GM23338 (cell line): Measurements from ENCODE around the gene TMCO1.

Source experiments
- CREB1 ChIP-seq: fragments of 250-450 bp; sonication (Bioruptor Pico); IDR thresholded peaks from 2 replicates; pipeline ENCODE4 v1.5.0; 2020; ENCODE audit warnings: low read depth, mild to moderate bottlenecking, moderate library complexity
- EZH2 ChIP-seq: fragments of 200-600 bp; sonication (generic); IDR thresholded peaks from one replicate; pipeline ENCODE4 v1.8.0; 2017; ENCODE audit warnings: antibody characterized with exemption, mild to moderate bottlenecking, low read depth; ENCODE audit not compliant: unreplicated experiment
- EZH2phosphoT487 ChIP-seq: fragments of 200-600 bp; sonication (generic); IDR thresholded peaks from one replicate; pipeline ENCODE4 v1.8.1; 2018; ENCODE audit warnings: antibody characterized with exemption; ENCODE audit not compliant: unreplicated experiment
- JUNB ChIP-seq: IDR thresholded peaks from one replicate; pipeline ENCODE4 v1.6.1; 2016; ENCODE audit warnings: antibody characterized with exemption; ENCODE audit not compliant: unreplicated experiment
- NANOG ChIP-seq: IDR thresholded peaks from 2 replicates; pipeline ENCODE4 v1.6.1; 2016; ENCODE audit warnings: antibody characterized with exemption, borderline replicate concordance
- POLR2AphosphoS5 ChIP-seq: IDR thresholded peaks from 2 replicates; pipeline ENCODE4 v1.6.1; 2016; ENCODE audit warnings: antibody characterized with exemption, low read depth
- REST ChIP-seq: IDR thresholded peaks from one replicate; pipeline ENCODE4 v1.6.1; 2018; ENCODE audit warnings: antibody characterized with exemption; ENCODE audit not compliant: unreplicated experiment
- STAT1 ChIP-seq: IDR thresholded peaks from one replicate; pipeline ENCODE4 v1.6.1; 2016; ENCODE audit warnings: antibody characterized with exemption; ENCODE audit not compliant: unreplicated experiment
- ZNF114 ChIP-seq: fragments of 250-450 bp; sonication (Bioruptor Pico); IDR thresholded peaks from 2 replicates; pipeline ENCODE4 v1.5.0; 2020; ENCODE audit warnings: mild to moderate bottlenecking, moderate library complexity
- ZNF331 ChIP-seq: fragments of 250-450 bp; sonication (Bioruptor Pico); IDR thresholded peaks from 2 replicates; pipeline ENCODE4 v1.5.0; 2020; ENCODE audit warnings: low read depth, mild to moderate bottlenecking, moderate library complexity
- ZNF462 ChIP-seq: fragments of 250-450 bp; sonication (Bioruptor Pico); IDR thresholded peaks from 2 replicates; pipeline ENCODE4 v1.5.0; 2020; ENCODE audit warnings: mild to moderate bottlenecking, moderate library complexity
- TF ChIP-seq, protein P1 (sequence below), 2 experiments: fragments of 200-600 bp in 1 of 2; sonication (generic) in 1 of 2; conservative IDR thresholded peaks; 2 replicates each; pipeline versions ENCODE4 v1.5.1 to v1.6.1; 2016 to 2017; ENCODE audit warnings: antibody characterized with exemption in 2 of 2, low read depth in 2 of 2, mild to moderate bottlenecking in 2 of 2, moderate library complexity in 1 of 2
- TF ChIP-seq, protein P2 (sequence below): IDR thresholded peaks from 2 replicates; pipeline ENCODE4 v1.6.1; 2016; ENCODE audit warnings: antibody characterized with exemption

DNA sequence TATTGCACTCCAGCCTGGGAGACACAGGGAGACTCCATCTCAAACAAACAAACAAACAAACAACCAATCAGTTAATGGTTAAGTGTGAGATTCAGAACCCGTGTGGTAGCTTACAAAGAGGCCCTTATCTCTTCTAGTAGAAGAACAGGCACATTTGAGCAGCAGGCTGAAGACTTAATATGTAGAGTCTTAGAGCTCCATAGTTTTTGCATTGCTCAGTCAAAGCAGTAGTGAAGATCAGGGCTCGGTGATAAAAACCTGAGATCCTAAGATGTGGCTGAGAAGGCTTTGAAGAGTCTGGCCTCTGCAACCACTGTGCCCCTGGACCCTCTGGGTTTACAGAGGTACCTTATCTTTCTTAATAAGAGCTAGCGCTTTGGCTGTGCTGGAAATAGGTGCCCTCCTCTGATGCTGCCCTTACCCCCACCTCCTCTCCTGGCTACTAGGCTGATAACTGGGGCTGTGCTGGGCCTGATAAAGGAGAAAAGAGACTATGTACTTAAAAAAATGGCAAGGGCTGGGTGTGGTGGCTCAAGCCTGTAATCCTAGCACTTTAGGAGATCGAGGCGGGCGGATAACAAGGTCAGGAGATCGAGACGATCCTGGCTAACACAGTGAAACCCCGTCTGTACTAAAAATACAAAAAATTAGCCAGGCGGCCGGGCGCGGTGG is 48.3 kb upstream of the TMCO1 start:
- TF ChIP-seq EZH2 (no peak), JUNB (no peak), REST (no peak), POLR2AphosphoS5 (no peak), EZH2phosphoT487 (no peak), ZNF331 (CRISPR knock-in tag) (no peak), CREB1 (CRISPR knock-in tag) (no peak), ZNF462 (no peak), NANOG (no peak), ZNF114 (CRISPR knock-in tag) (no peak), STAT1 (no peak)
- TF ChIP-seq, protein P1, sequence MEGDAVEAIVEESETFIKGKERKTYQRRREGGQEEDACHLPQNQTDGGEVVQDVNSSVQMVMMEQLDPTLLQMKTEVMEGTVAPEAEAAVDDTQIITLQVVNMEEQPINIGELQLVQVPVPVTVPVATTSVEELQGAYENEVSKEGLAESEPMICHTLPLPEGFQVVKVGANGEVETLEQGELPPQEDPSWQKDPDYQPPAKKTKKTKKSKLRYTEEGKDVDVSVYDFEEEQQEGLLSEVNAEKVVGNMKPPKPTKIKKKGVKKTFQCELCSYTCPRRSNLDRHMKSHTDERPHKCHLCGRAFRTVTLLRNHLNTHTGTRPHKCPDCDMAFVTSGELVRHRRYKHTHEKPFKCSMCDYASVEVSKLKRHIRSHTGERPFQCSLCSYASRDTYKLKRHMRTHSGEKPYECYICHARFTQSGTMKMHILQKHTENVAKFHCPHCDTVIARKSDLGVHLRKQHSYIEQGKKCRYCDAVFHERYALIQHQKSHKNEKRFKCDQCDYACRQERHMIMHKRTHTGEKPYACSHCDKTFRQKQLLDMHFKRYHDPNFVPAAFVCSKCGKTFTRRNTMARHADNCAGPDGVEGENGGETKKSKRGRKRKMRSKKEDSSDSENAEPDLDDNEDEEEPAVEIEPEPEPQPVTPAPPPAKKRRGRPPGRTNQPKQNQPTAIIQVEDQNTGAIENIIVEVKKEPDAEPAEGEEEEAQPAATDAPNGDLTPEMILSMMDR (conservative IDR thresholded peaks at IDR 0.05; ENCODE audit: low read depth in 2 of 2), result no peak
- TF ChIP-seq, protein P2, sequence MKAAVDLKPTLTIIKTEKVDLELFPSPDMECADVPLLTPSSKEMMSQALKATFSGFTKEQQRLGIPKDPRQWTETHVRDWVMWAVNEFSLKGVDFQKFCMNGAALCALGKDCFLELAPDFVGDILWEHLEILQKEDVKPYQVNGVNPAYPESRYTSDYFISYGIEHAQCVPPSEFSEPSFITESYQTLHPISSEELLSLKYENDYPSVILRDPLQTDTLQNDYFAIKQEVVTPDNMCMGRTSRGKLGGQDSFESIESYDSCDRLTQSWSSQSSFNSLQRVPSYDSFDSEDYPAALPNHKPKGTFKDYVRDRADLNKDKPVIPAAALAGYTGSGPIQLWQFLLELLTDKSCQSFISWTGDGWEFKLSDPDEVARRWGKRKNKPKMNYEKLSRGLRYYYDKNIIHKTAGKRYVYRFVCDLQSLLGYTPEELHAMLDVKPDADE, result no peak
